Effector memory CD4-positive, alpha-beta T cell (primary cell): ENCODE data around the gene SASS6.

Experiments
- DNase-seq, 3 donors: peaks; one replicate each; pipeline ENCODE4 v3.0.0-alpha.2; 2020
- H3K27ac ChIP-seq: 2 replicates; pipeline ENCODE4 v1.7.0; 2013; ENCODE audit warnings: mild to moderate bottlenecking, low read length, moderate library complexity; ENCODE audit not compliant: insufficient read depth, poor library complexity, severe bottlenecking
- H3K27me3 ChIP-seq: replicated peaks from 2 replicates; pipeline ENCODE4 v1.7.0; 2013; ENCODE audit warnings: mild to moderate bottlenecking, low read length; ENCODE audit not compliant: insufficient read depth, control insufficient read depth, poor library complexity, severe bottlenecking
- H3K36me3 ChIP-seq: 2 replicates; pipeline ENCODE4 v1.7.0; 2013; ENCODE audit warnings: mild to moderate bottlenecking, low read length, moderate library complexity; ENCODE audit not compliant: control insufficient read depth, insufficient read depth
- H3K4me1 ChIP-seq: 2 replicates; pipeline ENCODE4 v1.7.0; 2013; ENCODE audit warnings: low read length, mild to moderate bottlenecking; ENCODE audit not compliant: control insufficient read depth, insufficient read depth, poor library complexity, severe bottlenecking
- H3K4me3 ChIP-seq: 2 replicates; pipeline ENCODE4 v1.7.0; 2013; ENCODE audit warnings: low read length, low read depth, mild to moderate bottlenecking; ENCODE audit not compliant: insufficient read depth, poor library complexity, severe bottlenecking
- H3K9me3 ChIP-seq: 2 replicates; pipeline ENCODE4 v1.7.0; 2013; ENCODE audit warnings: mild to moderate bottlenecking, low read length, moderate library complexity; ENCODE audit not compliant: control insufficient read depth

Gene SASS6

DNA sequence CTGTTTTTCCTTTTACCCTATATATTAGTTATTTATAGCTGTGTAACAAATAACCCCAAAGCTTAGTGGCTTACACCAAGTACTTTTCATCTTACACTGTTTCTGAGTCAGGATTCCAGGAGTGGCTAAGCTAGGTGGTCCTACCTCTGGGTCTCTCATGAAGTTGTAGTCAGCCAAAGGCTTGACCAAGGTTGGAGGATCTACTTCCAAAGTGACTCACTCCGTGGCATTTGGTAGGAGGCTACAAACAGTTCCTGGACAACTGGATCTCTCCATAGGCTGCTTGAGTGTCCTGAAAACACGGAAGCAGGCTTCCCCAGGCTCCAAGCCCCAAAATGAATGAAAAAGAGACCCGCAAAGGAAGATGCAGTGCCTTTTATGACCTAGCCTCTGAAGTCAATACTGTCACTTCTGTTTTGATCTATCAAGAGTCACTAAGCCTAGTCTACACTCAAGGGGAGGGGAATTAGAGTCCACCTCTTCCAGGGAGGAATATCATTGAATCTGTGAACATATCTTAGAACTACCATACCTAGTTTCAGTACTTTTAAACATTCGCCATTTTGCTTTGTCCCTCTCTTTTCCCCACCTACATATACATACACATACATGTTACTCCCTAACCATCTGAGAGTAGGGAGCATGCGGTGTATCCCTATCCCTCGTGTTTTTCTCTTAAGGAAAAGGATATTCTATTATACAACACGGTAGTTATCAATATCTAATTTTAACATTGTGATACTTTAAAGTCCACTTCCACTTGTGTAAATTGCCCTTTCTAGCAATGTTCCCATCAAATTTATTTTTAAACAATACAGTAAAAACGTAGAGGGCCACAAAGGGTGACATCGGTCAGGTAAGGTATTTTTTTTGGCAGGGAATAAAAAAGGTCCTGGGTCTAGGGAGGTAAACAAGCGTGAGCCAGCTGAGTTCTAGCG, 95.7 kb downstream of the SASS6 start:
- DNase-seq: no peak
- H3K36me3 ChIP-seq: no peaks in the 10 kb centered on the region
- H3K27ac ChIP-seq: peak overlapping the region; percentile 97

DNA sequence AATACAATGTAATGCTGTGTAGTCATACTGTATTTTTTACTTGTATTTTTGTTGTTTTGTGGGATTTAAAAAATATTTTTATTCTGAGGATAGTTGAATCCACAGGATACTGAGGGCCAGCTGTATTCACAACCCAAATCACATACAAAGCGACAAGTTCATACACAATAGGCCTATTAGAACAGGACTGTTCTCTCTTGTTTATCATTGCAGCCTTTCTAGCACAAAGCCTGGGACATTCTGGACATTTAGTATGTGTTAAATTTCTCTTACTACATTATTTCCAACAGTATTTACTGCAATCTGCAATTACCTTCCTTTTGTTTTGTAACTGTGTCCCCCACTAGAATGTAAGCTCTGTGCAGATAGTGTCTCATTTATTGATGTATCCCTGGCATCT, 97.5 kb downstream of the SASS6 start:
- no peaks in the 10 kb centered on the region for H3K9me3 ChIP-seq
- H3K4me1 ChIP-seq: peaks cover 15% of the 10 kb centered on the region
- H3K36me3 ChIP-seq: no peaks in the 10 kb centered on the region
- no peak overlapping the region for H3K4me3 ChIP-seq
- H3K27ac ChIP-seq: no peak overlapping the region
- DNase-seq: no peak
- H3K27me3 ChIP-seq: no peaks in the 10 kb centered on the region

More for the DNA sequence above, 95.7 kb downstream of the SASS6 start:
- Histone ChIP-seq H3K27me3 (no peaks in the 10 kb centered on the region), H3K9me3 (no peaks in the 10 kb centered on the region), H3K4me3 (peak overlapping the region; percentile 92), H3K4me1 (peaks cover 15% of the 10 kb centered on the region)

DNA sequence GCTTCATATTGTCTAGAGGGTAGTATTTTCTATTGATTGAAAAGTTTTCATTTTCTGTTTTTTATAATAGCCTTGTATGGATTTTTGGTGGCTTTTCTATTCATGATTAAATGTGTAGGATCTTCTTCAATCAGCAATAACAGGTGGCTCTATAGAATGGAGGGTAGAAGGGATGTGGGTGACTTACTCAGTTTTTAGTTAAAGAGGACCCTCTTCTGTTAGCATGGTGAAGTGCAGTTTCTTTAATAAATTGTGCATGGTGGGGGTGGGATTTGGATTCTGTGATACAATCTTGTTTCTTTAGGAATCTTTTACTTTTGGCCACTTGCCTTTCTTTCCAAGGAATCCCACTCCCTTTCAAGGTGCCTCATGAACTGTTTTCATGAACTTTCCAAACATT, 98.3 kb downstream of the SASS6 start:
- Histone ChIP-seq H3K9me3 (no peaks in the 10 kb centered on the region), H3K4me3 (no peak overlapping the region), H3K4me1 (peaks cover 10% of the 10 kb centered on the region), H3K27me3 (no peaks in the 10 kb centered on the region), H3K36me3 (no peaks in the 10 kb centered on the region), H3K27ac (no peak overlapping the region)
- DNase-seq: no peak
